Colonic mucosa (tissue), 4 donors: Measurements from ENCODE around the gene SCARF2. TPM values are rescaled to one million over a fixed set of nuclear protein-coding genes. Genes with fewer than 3 reads are reported as not detected.
"Not testable (repeated sequence)": the region's sequence is repeated elsewhere in the genome, so short reads cannot be mapped to it uniquely, and the experiment has no call there.

Experiments used
- DNase-seq: peaks from one replicate; pipeline ENCODE4 v3.0.0-alpha.2; 2020
- H3K27ac ChIP-seq: fragments of 200-600 bp; one replicate; pipeline ENCODE4 v1.8.0; 2021
- H3K27me3 ChIP-seq: fragments of 200-600 bp; one replicate; pipeline ENCODE4 v1.8.0; 2021
- H3K36me3 ChIP-seq: fragments of 200-600 bp; one replicate; pipeline ENCODE4 v1.8.0; 2021
- H3K4me1 ChIP-seq: fragments of 200-600 bp; one replicate; pipeline ENCODE4 v1.8.0; 2021; ENCODE audit warnings: mild to moderate bottlenecking
- H3K4me3 ChIP-seq: fragments of 200-600 bp; one replicate; pipeline ENCODE4 v1.8.0; 2021
- H3K9ac ChIP-seq, 2 donors: one replicate each; pipeline ENCODE4 v1.7.0; 2013; ENCODE audit warnings: control low read depth in 2 of 2, low read depth in 2 of 2, low read length in 2 of 2
- H3K9me3 ChIP-seq: fragments of 200-600 bp; one replicate; pipeline ENCODE4 v1.8.0; 2021
- CTCF ChIP-seq: fragments of 200-600 bp; IDR thresholded peaks from one replicate; pipeline ENCODE4 v1.8.0; 2022; ENCODE audit warnings: antibody characterized with exemption, mild to moderate bottlenecking
- intact Hi-C: fragments of 100-400 bp; cut with DNase I; formaldehyde crosslinking; loops from one replicate; pipeline ENCODE4 v1.14.1; 2022
- total RNA-seq, 2 donors: library from RNA; stranded (reverse); fragmentation: NEBNext Ultra II Directional in 1 of 2; extraction: Animal tissue kit (Norgen Biotek cat#: 25700) in 1 of 2; gene quantifications; one replicate each; pipeline ENCODE4 v1.2.1, GENCODE V29; 2021
- donor health status: healthy.
- donor health status: DM: no; HTN: no; CAD: no.
- donor health status: DM: no; HTN: no; CAD: no.

SCARF2 gene
- total RNA-seq, 2 donors from 2014 or later, result 0.91 to 3.1 TPM

- intact Hi-C loops, result loop anchor here (2.0 to 10.0 kb wide), 2 partner anchors 39 to 157 kb away; no protein-coding TSS in a partner anchor
- peak; percentile 80 for TF ChIP-seq CTCF
- no peaks in the 10 kb centered on the region for H3K36me3 ChIP-seq
- H3K9ac ChIP-seq, result peak overlapping the region in 1 of 2 donors; percentile 28
- DNase-seq, result peak; percentile 57
- H3K9me3 ChIP-seq, result no peaks in the 10 kb centered on the region
- no peaks in the 10 kb centered on the region for H3K27me3 ChIP-seq
- peaks cover 7% of the 10 kb centered on the region for H3K4me1 ChIP-seq
- no peak overlapping the region for H3K27ac ChIP-seq
- H3K4me3 ChIP-seq, result peak overlapping the region; percentile 34
These were observed 19.3 kb downstream of the SCARF2 start for GRCh38 chr22:20418211-20418788.

GRCh38 chr22:20415699-20416098 is 21.9 kb downstream of the SCARF2 start:
- not testable (repeated sequence) for DNase-seq
- intact Hi-C loops, result loop anchor here (10.0 kb wide), 1 partner anchor 159 kb away; no protein-coding TSS in a partner anchor

GRCh38 chr22:20415241-20415640 is 22.4 kb downstream of the SCARF2 start:
- H3K4me1 ChIP-seq, H3K9me3 ChIP-seq, H3K36me3 ChIP-seq, DNase-seq, H3K9ac ChIP-seq, H3K4me3 ChIP-seq, H3K27me3 ChIP-seq, H3K27ac ChIP-seq: not testable (repeated sequence)
- intact Hi-C loops, result loop anchor here (10.0 kb wide), 1 partner anchor 160 kb away; no protein-coding TSS in a partner anchor

More at GRCh38 chr22:20415699-20416098, 21.9 kb downstream of the SCARF2 start:
- not testable (repeated sequence) for H3K27me3 ChIP-seq, H3K36me3 ChIP-seq, H3K9ac ChIP-seq, H3K27ac ChIP-seq, H3K4me1 ChIP-seq, H3K9me3 ChIP-seq, H3K4me3 ChIP-seq

- intact Hi-C loops, result loop anchor here (10.0 kb wide), 1 partner anchor 160 kb away; no protein-coding TSS in a partner anchor
- no peaks in the 10 kb centered on the region for H3K9me3 ChIP-seq
- H3K27me3 ChIP-seq, result no peaks in the 10 kb centered on the region
- no peak overlapping the region for H3K9ac ChIP-seq
- no peak overlapping the region for H3K27ac ChIP-seq
- TF ChIP-seq CTCF, result no peak
- no peak overlapping the region for H3K4me3 ChIP-seq
- H3K4me1 ChIP-seq, result peaks cover 7% of the 10 kb centered on the region
- DNase-seq, result no peak
- no peaks in the 10 kb centered on the region for H3K36me3 ChIP-seq
These were observed 23.2 kb downstream of the SCARF2 start for GRCh38 chr22:20414450-20414849.

GRCh38 chr22:20414059-20414440 is 23.6 kb downstream of the SCARF2 start:
- H3K27ac ChIP-seq, result no peak overlapping the region
- H3K4me3 ChIP-seq, result no peak overlapping the region
- TF ChIP-seq CTCF, result no peak
- H3K9ac ChIP-seq, result no peak overlapping the region
- intact Hi-C loops, result loop anchor here (10.0 kb wide), 1 partner anchor 161 kb away; no protein-coding TSS in a partner anchor
- H3K9me3 ChIP-seq, result no peaks in the 10 kb centered on the region
- H3K27me3 ChIP-seq, result no peaks in the 10 kb centered on the region
- no peaks in the 10 kb centered on the region for H3K36me3 ChIP-seq
- peaks cover 7% of the 10 kb centered on the region for H3K4me1 ChIP-seq
- DNase-seq, result no peak

GRCh38 chr22:20413217-20414058 is 24.2 kb downstream of the SCARF2 start:
- no peaks in the 10 kb centered on the region for H3K9me3 ChIP-seq
- intact Hi-C loops, result loop anchor here (10.0 kb wide), 1 partner anchor 161 kb away; no protein-coding TSS in a partner anchor
- no peak overlapping the region for H3K4me3 ChIP-seq
- no peaks in the 10 kb centered on the region for H3K27me3 ChIP-seq
- peaks cover 6% of the 10 kb centered on the region for H3K4me1 ChIP-seq
- H3K9ac ChIP-seq, result no peak overlapping the region
- no peaks in the 10 kb centered on the region for H3K36me3 ChIP-seq
- TF ChIP-seq CTCF, result no peak
- no peak overlapping the region for H3K27ac ChIP-seq
- no peak for DNase-seq
